HepG2 (cell line): ENCODE measurements around the gene RASSF4. TPM values are rescaled to one million over a fixed set of nuclear protein-coding genes. Genes with fewer than 3 reads are reported as not detected.

Experiments used
- CSRNP1 ChIP-seq: sonication (generic); formaldehyde crosslinking; IDR thresholded peaks from 2 replicates; pipeline ENCODE4 v1.8.1; 2023; ENCODE audit warnings: mild to moderate bottlenecking, missing genetic modification reagents
- HIVEP1 ChIP-seq: sonication (generic); formaldehyde crosslinking; IDR thresholded peaks from 2 replicates; pipeline ENCODE4 v1.4.0; 2020; ENCODE audit warnings: mild to moderate bottlenecking, missing genetic modification reagents
- MEF2D ChIP-seq: sonication (generic); formaldehyde crosslinking; IDR thresholded peaks from 2 replicates; pipeline ENCODE4 v1.5.1; 2020; ENCODE audit warnings: mild to moderate bottlenecking, missing genetic modification reagents
- SALL1 ChIP-seq: sonication (generic); formaldehyde crosslinking; IDR thresholded peaks from 2 replicates; pipeline ENCODE4 v1.8.0; 2022; ENCODE audit warnings: mild to moderate bottlenecking, missing genetic modification reagents
- SAP130 ChIP-seq: IDR thresholded peaks from 2 replicates; pipeline ENCODE4 v1.6.1; 2016; ENCODE audit warnings: low read depth
- SMC3 ChIP-seq: IDR thresholded peaks from 2 replicates; pipeline ENCODE4 v1.6.1; 2011; ENCODE audit warnings: low read length, improper control_type of control experiment
- ZUFSP ChIP-seq: sonication (generic); formaldehyde crosslinking; IDR thresholded peaks from 2 replicates; pipeline ENCODE4 v1.9.0; 2021; ENCODE audit warnings: missing genetic modification reagents, mild to moderate bottlenecking, borderline replicate concordance
- polyA plus RNA-seq, 8 experiments: library from polyadenylated mRNA; depleted of rRNA in 3 of 8; stranded (reverse) in 7 of 8; unstranded in 1 of 8; fragments of >200 nt; fragmentation: Illumina TruSeq in 4 of 8; extraction: Trizol in 4 of 8; gene quantifications; 2 replicates each; pipeline versions ENCODE4 v1.2.1 to v1.2.3, GENCODE V29; 2011 to 2016; ENCODE audit warnings: low read depth in 4 of 8, missing spikeins in 1 of 8, mixed read lengths in 1 of 8; ENCODE audit not compliant: insufficient read depth in 1 of 8
- total RNA-seq, 5 experiments: library from RNA; depleted of rRNA; stranded (reverse); fragments of >200 nt; fragmentation: Illumina TruSeq; extraction: Trizol; gene quantifications; 2 replicates each; pipeline ENCODE4 v1.2.3, GENCODE V29; 2016; ENCODE audit warnings: low read depth in 1 of 5
- TF ChIP-seq, protein P1 (sequence below): sonication (generic); formaldehyde crosslinking; IDR thresholded peaks from 2 replicates; pipeline ENCODE4 v1.9.0; 2022; ENCODE audit warnings: low read depth, missing genetic modification reagents
- TF ChIP-seq, protein P2 (sequence below): sonication (generic); formaldehyde crosslinking; IDR thresholded peaks from 2 replicates; pipeline ENCODE4 v1.8.1; 2023; ENCODE audit warnings: mild to moderate bottlenecking, moderate library complexity, missing genetic modification reagents
- TF ChIP-seq, protein P3 (sequence below): sonication (generic); formaldehyde crosslinking; IDR thresholded peaks from 2 replicates; pipeline ENCODE4 v1.4.0; 2020; ENCODE audit warnings: missing genetic modification reagents, borderline replicate concordance
- TF ChIP-seq, protein P4 (sequence below), 2 experiments: sonication (generic) in 1 of 2; formaldehyde crosslinking in 1 of 2; IDR thresholded peaks; 2 replicates each; pipeline versions ENCODE4 v1.4.0 to v1.6.1; 2018 to 2020; ENCODE audit warnings: missing genetic modification reagents in 2 of 2, borderline replicate concordance in 1 of 2, low read depth in 1 of 2, mild to moderate bottlenecking in 1 of 2, missing biosample characterization in 1 of 2

RASSF4 gene
- total and polyA plus RNA-seq, 2 of the 13 experiments (the other 11 are each of a cell fraction or from before 2014, with no cell fraction given) = 34.0 to 51.7 TPM

DNA sequence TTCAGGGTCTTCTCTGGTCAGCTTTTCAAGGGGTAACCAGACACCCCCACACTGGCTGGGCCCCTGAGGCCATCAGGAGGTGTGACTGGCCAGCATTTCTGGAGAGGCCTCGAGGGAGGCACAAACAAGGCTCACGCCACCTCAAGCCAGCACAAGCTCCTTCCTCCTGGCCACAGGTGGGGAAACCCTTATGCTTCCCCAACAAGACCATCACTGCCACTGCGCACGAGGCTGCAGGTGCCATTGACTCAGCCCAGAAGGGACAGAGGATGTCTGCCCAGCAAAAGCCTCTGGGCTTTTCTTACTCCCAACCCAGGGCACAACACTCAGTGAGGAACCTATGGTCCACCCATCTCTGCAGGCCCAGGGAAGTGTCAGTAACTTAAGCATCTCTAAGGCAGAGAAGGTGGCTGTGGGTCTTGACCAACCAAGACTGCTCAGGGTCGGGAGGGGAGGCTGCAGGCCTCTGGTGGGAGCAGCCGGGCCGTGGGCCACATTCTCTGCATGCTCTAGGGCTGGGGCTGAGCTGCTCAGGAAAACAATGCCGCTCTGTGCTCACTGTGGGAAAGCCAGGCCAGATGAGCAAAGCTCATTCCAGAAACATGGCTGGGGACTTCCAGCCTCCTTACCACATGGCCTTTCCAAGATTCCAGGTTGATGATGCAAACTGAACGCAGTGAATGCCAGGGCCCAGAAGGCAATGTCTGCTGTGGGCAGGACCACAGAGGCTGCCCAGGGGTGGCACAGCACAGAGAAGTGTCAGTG is 24.2 kb upstream of the RASSF4 start (continued):
- TF ChIP-seq ZUFSP (CRISPR knock-in tag) = no peak
- TF ChIP-seq SAP130 (CRISPR knock-in tag) = peak; percentile 86
- TF ChIP-seq SALL1 = peak; percentile 94
- TF ChIP-seq, protein P1, sequence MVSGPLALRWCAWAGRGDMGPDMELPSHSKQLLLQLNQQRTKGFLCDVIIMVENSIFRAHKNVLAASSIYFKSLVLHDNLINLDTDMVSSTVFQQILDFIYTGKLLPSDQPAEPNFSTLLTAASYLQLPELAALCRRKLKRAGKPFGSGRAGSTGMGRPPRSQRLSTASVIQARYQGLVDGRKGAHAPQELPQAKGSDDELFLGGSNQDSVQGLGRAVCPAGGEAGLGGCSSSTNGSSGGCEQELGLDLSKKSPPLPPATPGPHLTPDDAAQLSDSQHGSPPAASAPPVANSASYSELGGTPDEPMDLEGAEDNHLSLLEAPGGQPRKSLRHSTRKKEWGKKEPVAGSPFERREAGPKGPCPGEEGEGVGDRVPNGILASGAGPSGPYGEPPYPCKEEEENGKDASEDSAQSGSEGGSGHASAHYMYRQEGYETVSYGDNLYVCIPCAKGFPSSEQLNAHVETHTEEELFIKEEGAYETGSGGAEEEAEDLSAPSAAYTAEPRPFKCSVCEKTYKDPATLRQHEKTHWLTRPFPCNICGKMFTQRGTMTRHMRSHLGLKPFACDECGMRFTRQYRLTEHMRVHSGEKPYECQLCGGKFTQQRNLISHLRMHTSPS (CRISPR knock-in tag) = peak; percentile 92
- TF ChIP-seq CSRNP1 (CRISPR knock-in tag) = peak; percentile 77; the same call in 1 of the 2 replicates
- TF ChIP-seq, protein P2, sequence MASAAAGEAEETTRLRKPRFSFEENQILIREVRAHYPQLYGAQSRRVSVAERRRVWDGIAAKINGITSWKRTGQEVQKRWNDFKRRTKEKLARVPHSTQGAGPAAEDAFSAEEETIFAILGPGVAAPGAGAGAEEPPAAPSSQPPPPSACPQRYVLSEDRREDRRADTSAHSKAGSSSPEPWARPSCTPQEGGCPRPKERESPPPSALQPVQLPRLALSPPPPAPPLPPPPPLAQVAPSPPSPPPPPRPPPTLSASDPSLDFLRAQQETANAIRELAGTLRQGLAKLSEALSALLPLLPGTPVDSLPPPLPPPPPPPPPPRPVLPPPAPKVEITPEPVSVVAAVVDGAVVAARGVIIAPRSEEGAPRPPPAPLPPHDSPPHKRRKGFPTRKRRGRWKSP (CRISPR knock-in tag) = peak; percentile 90; the same call in 1 of the 2 replicates
- TF ChIP-seq MEF2D (CRISPR knock-in tag) = peak; percentile 85
- TF ChIP-seq SMC3 = 0 out of 2 replicates have a peak, but pooled peaks have one; percentile 2
- TF ChIP-seq, protein P3, sequence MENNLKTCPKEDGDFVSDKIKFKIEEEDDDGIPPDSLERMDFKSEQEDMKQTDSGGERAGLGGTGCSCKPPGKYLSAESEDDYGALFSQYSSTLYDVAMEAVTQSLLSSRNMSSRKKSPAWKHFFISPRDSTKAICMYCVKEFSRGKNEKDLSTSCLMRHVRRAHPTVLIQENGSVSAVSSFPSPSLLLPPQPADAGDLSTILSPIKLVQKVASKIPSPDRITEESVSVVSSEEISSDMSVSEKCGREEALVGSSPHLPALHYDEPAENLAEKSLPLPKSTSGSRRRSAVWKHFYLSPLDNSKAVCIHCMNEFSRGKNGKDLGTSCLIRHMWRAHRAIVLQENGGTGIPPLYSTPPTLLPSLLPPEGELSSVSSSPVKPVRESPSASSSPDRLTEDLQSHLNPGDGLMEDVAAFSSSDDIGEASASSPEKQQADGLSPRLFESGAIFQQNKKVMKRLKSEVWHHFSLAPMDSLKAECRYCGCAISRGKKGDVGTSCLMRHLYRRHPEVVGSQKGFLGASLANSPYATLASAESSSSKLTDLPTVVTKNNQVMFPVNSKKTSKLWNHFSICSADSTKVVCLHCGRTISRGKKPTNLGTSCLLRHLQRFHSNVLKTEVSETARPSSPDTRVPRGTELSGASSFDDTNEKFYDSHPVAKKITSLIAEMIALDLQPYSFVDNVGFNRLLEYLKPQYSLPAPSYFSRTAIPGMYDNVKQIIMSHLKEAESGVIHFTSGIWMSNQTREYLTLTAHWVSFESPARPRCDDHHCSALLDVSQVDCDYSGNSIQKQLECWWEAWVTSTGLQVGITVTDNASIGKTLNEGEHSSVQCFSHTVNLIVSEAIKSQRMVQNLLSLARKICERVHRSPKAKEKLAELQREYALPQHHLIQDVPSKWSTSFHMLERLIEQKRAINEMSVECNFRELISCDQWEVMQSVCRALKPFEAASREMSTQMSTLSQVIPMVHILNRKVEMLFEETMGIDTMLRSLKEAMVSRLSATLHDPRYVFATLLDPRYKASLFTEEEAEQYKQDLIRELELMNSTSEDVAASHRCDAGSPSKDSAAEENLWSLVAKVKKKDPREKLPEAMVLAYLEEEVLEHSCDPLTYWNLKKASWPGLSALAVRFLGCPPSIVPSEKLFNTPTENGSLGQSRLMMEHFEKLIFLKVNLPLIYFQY (CRISPR knock-in tag) = peak; percentile 91; the same call in 1 of the 2 replicates
- TF ChIP-seq, protein P4, sequence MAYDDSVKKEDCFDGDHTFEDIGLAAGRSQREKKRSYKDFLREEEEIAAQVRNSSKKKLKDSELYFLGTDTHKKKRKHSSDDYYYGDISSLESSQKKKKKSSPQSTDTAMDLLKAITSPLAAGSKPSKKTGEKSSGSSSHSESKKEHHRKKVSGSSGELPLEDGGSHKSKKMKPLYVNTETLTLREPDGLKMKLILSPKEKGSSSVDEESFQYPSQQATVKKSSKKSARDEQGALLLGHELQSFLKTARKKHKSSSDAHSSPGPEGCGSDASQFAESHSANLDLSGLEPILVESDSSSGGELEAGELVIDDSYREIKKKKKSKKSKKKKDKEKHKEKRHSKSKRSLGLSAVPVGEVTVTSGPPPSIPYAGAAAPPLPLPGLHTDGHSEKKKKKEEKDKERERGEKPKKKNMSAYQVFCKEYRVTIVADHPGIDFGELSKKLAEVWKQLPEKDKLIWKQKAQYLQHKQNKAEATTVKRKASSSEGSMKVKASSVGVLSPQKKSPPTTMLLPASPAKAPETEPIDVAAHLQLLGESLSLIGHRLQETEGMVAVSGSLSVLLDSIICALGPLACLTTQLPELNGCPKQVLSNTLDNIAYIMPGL (CRISPR knock-in tag; IDR thresholded peaks at IDR 0.05; ENCODE audit: borderline replicate concordance in 1 of 2, low read depth in 1 of 2) = peak; percentile 29 to 74; a peak in 1 of 4 replicates
- peak; percentile 91 for TF ChIP-seq HIVEP1 (CRISPR knock-in tag)
